22Rv1 (cell line): Measurements from ENCODE around the gene MAMLD1.

Experiments used
- ZFX ChIP-seq: fragments of 450-650 bp; IDR thresholded peaks from 2 replicates; pipeline ENCODE4 v1.6.1; 2017; ENCODE audit warnings: antibody characterized with exemption, borderline replicate concordance
- TF ChIP-seq, protein P1 (sequence below): fragments of 450-650 bp; IDR thresholded peaks from 2 replicates; pipeline ENCODE4 v1.5.1; 2017; ENCODE audit warnings: mild to moderate bottlenecking

DNA sequence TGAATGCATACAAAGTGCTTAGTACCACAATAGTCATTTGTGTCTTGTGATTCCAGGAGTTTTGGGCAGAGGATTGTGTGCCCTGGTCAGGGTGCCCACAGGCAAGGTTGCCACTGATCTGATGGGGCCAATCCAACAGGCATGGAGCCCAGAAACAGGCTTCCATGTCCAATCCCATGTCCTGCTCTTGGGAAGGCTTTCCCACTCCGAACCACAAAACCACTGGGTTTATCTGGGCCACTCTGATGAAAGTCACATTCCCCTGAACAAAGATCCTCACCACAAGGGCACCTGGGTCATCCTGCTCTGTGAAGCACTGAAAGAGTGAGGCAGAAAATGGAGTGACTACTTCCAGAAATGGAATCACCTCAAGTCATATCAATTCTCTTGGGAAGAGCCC is 96.9 kb downstream of the MAMLD1 start:
- TF ChIP-seq, protein P1, sequence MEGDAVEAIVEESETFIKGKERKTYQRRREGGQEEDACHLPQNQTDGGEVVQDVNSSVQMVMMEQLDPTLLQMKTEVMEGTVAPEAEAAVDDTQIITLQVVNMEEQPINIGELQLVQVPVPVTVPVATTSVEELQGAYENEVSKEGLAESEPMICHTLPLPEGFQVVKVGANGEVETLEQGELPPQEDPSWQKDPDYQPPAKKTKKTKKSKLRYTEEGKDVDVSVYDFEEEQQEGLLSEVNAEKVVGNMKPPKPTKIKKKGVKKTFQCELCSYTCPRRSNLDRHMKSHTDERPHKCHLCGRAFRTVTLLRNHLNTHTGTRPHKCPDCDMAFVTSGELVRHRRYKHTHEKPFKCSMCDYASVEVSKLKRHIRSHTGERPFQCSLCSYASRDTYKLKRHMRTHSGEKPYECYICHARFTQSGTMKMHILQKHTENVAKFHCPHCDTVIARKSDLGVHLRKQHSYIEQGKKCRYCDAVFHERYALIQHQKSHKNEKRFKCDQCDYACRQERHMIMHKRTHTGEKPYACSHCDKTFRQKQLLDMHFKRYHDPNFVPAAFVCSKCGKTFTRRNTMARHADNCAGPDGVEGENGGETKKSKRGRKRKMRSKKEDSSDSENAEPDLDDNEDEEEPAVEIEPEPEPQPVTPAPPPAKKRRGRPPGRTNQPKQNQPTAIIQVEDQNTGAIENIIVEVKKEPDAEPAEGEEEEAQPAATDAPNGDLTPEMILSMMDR: no peak
- TF ChIP-seq ZFX: no peak
